K562 (cell line): ENCODE measurements around the gene PRDX2. TPM values are rescaled to one million over a fixed set of nuclear protein-coding genes. Genes with fewer than 3 reads are reported as not detected.
A peak's percentile ranks its signal among the peaks of the same experiment; 100 is the strongest.

ENCODE experiments used
- ATAC-seq: fragments of 200-7000 bp; cut with Tn5 transposase; 3 replicates; pipeline ENCODE4 v1.9.1; 2020; ENCODE audit warnings: moderate library complexity
- BruUV-seq: library from RNA; stranded (reverse); fragments of 400-500 nt; replicated peaks from 2 replicates; lab custom pipeline; 2021; lab: Mats Ljungman, UMichigan
- CTCF ChIA-PET: fragments of 300-600 bp; formaldehyde crosslinking; extraction: SDS; loops from one replicate; lab custom pipeline; 2021; ENCODE audit warnings: low intra/inter-chr PET ratio; lab: Yijun Ruan, JAX
- POLR2A ChIA-PET: fragments of 300-600, 350-650 bp; sonication (Branson Sonifier 250); formaldehyde crosslinking; extraction: SDS; loops from one replicate; lab custom pipeline; 2021; ENCODE audit warnings: antibody characterized with exemption, inconsistent platforms; lab: Yijun Ruan, JAX
- DNase-seq, 4 experiments: peaks; one replicate each; pipeline versions ENCODE4 v3.0.0 to v3.0.0-alpha.2; 2011 to 2018; ENCODE audit warnings: low spot score in 3 of 4, mixed read lengths in 3 of 4; ENCODE audit errors: extremely low read depth in 1 of 4
- FAIRE-seq: peaks from 2 replicates; lab custom pipeline; 2011; peaks lifted over from hg19 to GRCh38; lab: Jason Lieb, UNC
- H2AFZ ChIP-seq: 2 replicates; pipeline ENCODE4 v1.6.0; 2011; ENCODE audit warnings: low read depth, low read length, control low read depth, inconsistent platforms
- H3K27ac ChIP-seq: fragments of 200-600 bp; 3 replicates; pipeline ENCODE4 v1.8.0; 2011; ENCODE audit warnings: low read depth, mild to moderate bottlenecking, control low read depth, inconsistent platforms, low read length, moderate library complexity, mixed read lengths; ENCODE audit errors: extremely low read depth
- H3K27me3 ChIP-seq, 2 experiments: fragments of 300-600 bp in 1 of 2; 2 replicates in 1 of 2; 3 replicates in 1 of 2; pipeline versions ENCODE4 v1.6.0 to v1.8.0; 2011; ENCODE audit warnings: inconsistent platforms in 2 of 2, low read length in 2 of 2, mild to moderate bottlenecking in 1 of 2, mixed read lengths in 1 of 2, moderate library complexity in 1 of 2; ENCODE audit not compliant: control insufficient read depth in 2 of 2, insufficient read depth in 2 of 2
- H3K36me3 ChIP-seq: fragments of 300-600 bp; 3 replicates; pipeline ENCODE4 v1.8.0; 2011; ENCODE audit warnings: mild to moderate bottlenecking, low read length, inconsistent platforms; ENCODE audit not compliant: control insufficient read depth, insufficient read depth
- H3K4me1 ChIP-seq, 2 experiments: fragments of 200-600 bp in 1 of 2; replicated peaks in 1 of 2; 2 replicates in 1 of 2; 3 replicates in 1 of 2; pipeline versions ENCODE4 v1.5.1 to v1.8.0; 2011; ENCODE audit warnings: inconsistent platforms in 2 of 2, low read length in 2 of 2, mild to moderate bottlenecking in 1 of 2, mixed read lengths in 1 of 2, moderate library complexity in 1 of 2; ENCODE audit not compliant: control insufficient read depth in 2 of 2, insufficient read depth in 2 of 2
- H3K4me2 ChIP-seq: 2 replicates; pipeline ENCODE4 v1.6.1; 2011; ENCODE audit warnings: low read length, control low read depth, inconsistent platforms, mixed read lengths; ENCODE audit not compliant: insufficient read depth
- H3K4me3 ChIP-seq: fragments of 200-600 bp; sonication (generic), shearing (Covaris generic); 2 replicates; pipeline ENCODE4 v1.5.1; 2016; ENCODE audit warnings: control low read depth, inconsistent platforms
- H3K79me2 ChIP-seq: fragments of 200-600 bp; 3 replicates; pipeline ENCODE4 v1.8.0; 2011; ENCODE audit warnings: low read length, inconsistent platforms; ENCODE audit not compliant: control insufficient read depth, insufficient read depth
- H3K9ac ChIP-seq, 2 experiments: 2 replicates each; pipeline versions ENCODE4 v1.6.0 to v1.6.1; 2011; ENCODE audit warnings: low read depth in 2 of 2, low read length in 2 of 2, control low read depth in 1 of 2, inconsistent platforms in 1 of 2, mild to moderate bottlenecking in 1 of 2, mixed read lengths in 1 of 2; ENCODE audit not compliant: insufficient read depth in 1 of 2
- H3K9me1 ChIP-seq: one replicate; pipeline ENCODE4 v1.6.0; 2011; ENCODE audit warnings: inconsistent platforms, mild to moderate bottlenecking, low read length, moderate library complexity; ENCODE audit not compliant: control insufficient read depth, insufficient read depth
- H3K9me3 ChIP-seq: replicated peaks from 2 replicates; pipeline ENCODE4 v1.5.1; 2011; ENCODE audit warnings: low read depth, low read length, inconsistent platforms; ENCODE audit not compliant: control insufficient read depth, insufficient read depth
- H4K20me1 ChIP-seq: replicated peaks from 2 replicates; pipeline ENCODE4 v1.6.1; 2011; ENCODE audit warnings: low read length, inconsistent platforms, mixed read lengths; ENCODE audit not compliant: control insufficient read depth, insufficient read depth
- CBX3 ChIP-seq, 2 experiments: IDR thresholded peaks; 1 replicate in 1 of 2; 2 replicates in 1 of 2; pipeline ENCODE4 v1.6.1; 2012; ENCODE audit warnings: inconsistent platforms in 2 of 2, low read length in 2 of 2, borderline replicate concordance in 1 of 2, control low read depth in 1 of 2
- GABPB2 ChIP-seq: fragments of 250-450 bp; sonication (Bioruptor Pico); conservative IDR thresholded peaks from 2 replicates; pipeline ENCODE4 v1.5.1; 2021; ENCODE audit warnings: mild to moderate bottlenecking
- HDAC3 ChIP-seq: fragments of 450-650 bp; IDR thresholded peaks from 2 replicates; pipeline ENCODE4 v1.6.1; 2018; ENCODE audit warnings: borderline replicate concordance, mild to moderate bottlenecking, moderate library complexity; ENCODE audit not compliant: partially characterized antibody
- HDAC8 ChIP-seq: fragments of 450-650 bp; IDR thresholded peaks from 2 replicates; pipeline ENCODE4 v1.6.1; 2016; ENCODE audit warnings: mild to moderate bottlenecking, missing genetic modification characterization, moderate library complexity, missing compliant biosample characterization
- POLR2AphosphoS5 ChIP-seq: IDR thresholded peaks from 2 replicates; pipeline ENCODE4 v1.6.1; 2011; ENCODE audit warnings: mild to moderate bottlenecking, low read depth, low read length, moderate library complexity; ENCODE audit not compliant: control insufficient read depth, insufficient read depth
- RB1 ChIP-seq: fragments of 450-650 bp; IDR thresholded peaks from 2 replicates; pipeline ENCODE4 v1.6.1; 2017; ENCODE audit warnings: low read depth, mild to moderate bottlenecking
- SMAD1 ChIP-seq: fragments of 150-350 bp; IDR thresholded peaks from 2 replicates; pipeline ENCODE4 v1.6.1; 2014; ENCODE audit warnings: low read length, low read depth; ENCODE audit not compliant: partially characterized antibody
- STAT5B ChIP-seq: fragments of 250-450 bp; sonication (Bioruptor Pico); IDR thresholded peaks from 2 replicates; pipeline ENCODE4 v1.8.0; 2021; ENCODE audit warnings: mild to moderate bottlenecking, inconsistent platforms
- VEZF1 ChIP-seq: fragments of 200-800 bp; sonication (Bioruptor generic); IDR thresholded peaks from 2 replicates; pipeline ENCODE4 v1.6.1; 2017; ENCODE audit warnings: missing genetic modification characterization, missing compliant biosample characterization
- ZNF77 ChIP-seq: fragments of 250-450 bp; sonication (Bioruptor Pico); IDR thresholded peaks from 2 replicates; pipeline ENCODE4 v1.5.0; 2020
- WGBS: fragments of 100-300 bp; shearing (Covaris generic); methylation state at CpG from one replicate; pipeline ENCODE4 v1.1.6; 2016; ENCODE audit warnings: low coverage, mixed read lengths; ENCODE audit not compliant: insufficient coverage; ENCODE audit errors: missing lambda C conversion rate; 5-methylcytosine and 5-hydroxymethylcytosine counted together
- in situ Hi-C: fragments of 300-500 bp; cut with MboI; formaldehyde crosslinking; loops from 4 replicates; pipeline ENCODE4 v1.15.0; 2018; ENCODE audit warnings: inconsistent platforms, mixed read lengths
- intact Hi-C: fragments of 100-400 bp; cut with micrococcal nuclease; formaldehyde crosslinking; loops from 2 replicates; pipeline ENCODE4 v1.14.2; 2022
- polyA plus RNA-seq, 8 experiments: library from polyadenylated mRNA; depleted of rRNA in 4 of 8; stranded (reverse) in 5 of 8; unstranded in 3 of 8; fragments of >200 nt; fragmentation: Nextera tagmentation in 2 of 8; fragmentation: Illumina TruSeq in 1 of 8; extraction: Ambion mirVana in 2 of 8; extraction: Trizol in 1 of 8; gene quantifications; 2 replicates each; pipeline versions ENCODE4 v1.2.1 to v1.2.3, GENCODE V29; 2011 to 2014; ENCODE audit warnings: inconsistent platforms in 1 of 8, missing spikeins in 1 of 8
- total RNA-seq, 7 experiments: library from RNA; depleted of rRNA in 6 of 7; stranded (reverse); fragments of >200 nt in 6 of 7; fragmentation: Illumina TruSeq in 2 of 7; extraction: Trizol in 2 of 7; gene quantifications; 2 replicates each; pipeline versions ENCODE4 v1.2.1 to v1.2.3, GENCODE V29; 2011 to 2021; ENCODE audit warnings: low replicate concordance in 1 of 7
- TF ChIP-seq, protein P1 (sequence below): sonication (generic); formaldehyde crosslinking; IDR thresholded peaks from 2 replicates; pipeline ENCODE4 v1.8.1; 2023; ENCODE audit warnings: mild to moderate bottlenecking, missing genetic modification reagents, moderate library complexity
- TF ChIP-seq, protein P2 (sequence below), 2 experiments: IDR thresholded peaks; 2 replicates each; pipeline ENCODE4 v1.6.1; 2011; ENCODE audit warnings: borderline replicate concordance in 1 of 2, control low read depth in 1 of 2, low read depth in 1 of 2, low read length in 1 of 2, mild to moderate bottlenecking in 1 of 2, mixed read lengths in 1 of 2, moderate library complexity in 1 of 2; ENCODE audit not compliant: insufficient read depth in 1 of 2, insufficient read length in 1 of 2, poor library complexity in 1 of 2, severe bottlenecking in 1 of 2; ENCODE audit errors: extremely low read depth in 1 of 2

Gene PRDX2
- total and polyA plus RNA-seq, 9 of the 15 experiments (the other 6 are each of a cell fraction or from before 2014, with no cell fraction given) = 206 to 1,183 (median 415) TPM

DNA sequence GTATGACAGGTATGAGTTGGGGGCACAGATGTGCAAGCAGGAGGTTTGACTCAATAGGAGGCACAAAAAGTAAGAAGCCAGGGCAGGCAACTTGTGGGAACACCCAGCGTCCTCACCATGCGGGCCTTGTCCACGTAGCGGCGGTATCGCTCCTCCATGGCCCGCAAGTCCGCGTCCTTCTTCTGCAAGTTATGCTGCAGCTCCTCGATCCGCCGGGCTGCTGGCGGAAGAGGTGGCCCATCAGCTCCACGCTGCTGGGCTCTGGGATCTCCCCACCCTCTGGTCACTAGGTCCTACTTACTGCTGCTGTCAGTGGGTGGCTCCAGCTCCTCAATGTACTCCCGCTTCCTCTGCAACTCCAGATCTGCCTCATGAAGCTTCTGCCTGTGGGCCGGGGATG lies 36.9 kb downstream of the PRDX2 start:
- in situ Hi-C loops = loop anchor here (5.0 kb wide), 1 partner anchor 83 kb away; no protein-coding TSS in a partner anchor

More for the DNA sequence above, 36.9 kb downstream of the PRDX2 start:
- Histone ChIP-seq H3K4me2 (no peak overlapping the region), H3K36me3 (peaks cover 6% of the 10 kb centered on the region; the same call in 1 of the 3 replicates), H3K9ac (0 out of 4 replicates have a peak overlapping the region, but pooled peaks of 1 of the 2 experiments have one; percentile 68), H3K4me1 (peaks cover under 1 to 32% of the 10 kb centered on the region in 2 experiments; a peak in 3 of 5 replicates), H4K20me1 (no peaks in the 10 kb centered on the region), H3K9me1 (no peaks in the 10 kb centered on the region), H3K9me3 (no peaks in the 10 kb centered on the region), H2AFZ (no peak overlapping the region), H3K79me2 (no peaks in the 10 kb centered on the region), H3K27me3 (no peaks in the 10 kb centered on the region), H3K4me3 (no peak overlapping the region), H3K27ac (no peak overlapping the region)
- 94% methylated on average over 16 of the region's 16 CpGs for WGBS
- DNase-seq (no peak), ATAC-seq (no peak), FAIRE-seq (no peak)
- intact Hi-C loops = no loop called here
- ChIA-PET POLR2A (interaction anchor here (3.9 kb wide), 1 partner anchor 28 kb away, joined by 27 read pairs; the partner anchor contains the start of gene JUNB), CTCF (no interaction called here)
- TF ChIP-seq, protein P1, sequence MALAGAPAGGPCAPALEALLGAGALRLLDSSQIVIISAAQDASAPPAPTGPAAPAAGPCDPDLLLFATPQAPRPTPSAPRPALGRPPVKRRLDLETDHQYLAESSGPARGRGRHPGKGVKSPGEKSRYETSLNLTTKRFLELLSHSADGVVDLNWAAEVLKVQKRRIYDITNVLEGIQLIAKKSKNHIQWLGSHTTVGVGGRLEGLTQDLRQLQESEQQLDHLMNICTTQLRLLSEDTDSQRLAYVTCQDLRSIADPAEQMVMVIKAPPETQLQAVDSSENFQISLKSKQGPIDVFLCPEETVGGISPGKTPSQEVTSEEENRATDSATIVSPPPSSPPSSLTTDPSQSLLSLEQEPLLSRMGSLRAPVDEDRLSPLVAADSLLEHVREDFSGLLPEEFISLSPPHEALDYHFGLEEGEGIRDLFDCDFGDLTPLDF (CRISPR knock-in tag) = no peak
- TF ChIP-seq ZNF77 (CRISPR knock-in tag) (no peak), SMAD1 (no peak), RB1 (no peak), GABPB2 (CRISPR knock-in tag) (no peak), HDAC3 (no peak), VEZF1 (CRISPR knock-in tag) (no peak), STAT5B (no peak), HDAC8 (tag) (no peak), POLR2AphosphoS5 (no peak), CBX3 (IDR thresholded peaks at IDR 0.05; ENCODE audit: borderline replicate concordance in 1 of 2, low read length in 2 of 2) (no peak)
- TF ChIP-seq, protein P2, sequence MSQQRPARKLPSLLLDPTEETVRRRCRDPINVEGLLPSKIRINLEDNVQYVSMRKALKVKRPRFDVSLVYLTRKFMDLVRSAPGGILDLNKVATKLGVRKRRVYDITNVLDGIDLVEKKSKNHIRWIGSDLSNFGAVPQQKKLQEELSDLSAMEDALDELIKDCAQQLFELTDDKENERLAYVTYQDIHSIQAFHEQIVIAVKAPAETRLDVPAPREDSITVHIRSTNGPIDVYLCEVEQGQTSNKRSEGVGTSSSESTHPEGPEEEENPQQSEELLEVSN (IDR thresholded peaks at IDR 0.05; ENCODE audit: borderline replicate concordance in 1 of 2, extremely low read depth in 1 of 2, insufficient read depth in 1 of 2, insufficient read length in 1 of 2, low read depth in 1 of 2, low read length in 1 of 2, poor library complexity in 1 of 2, severe bottlenecking in 1 of 2) = no peak
- BruUV-seq = no TSS peak
